Measurements from ENCODE around the gene TSKU. TPM values are rescaled to one million over a fixed set of nuclear protein-coding genes. Genes with fewer than 3 reads are reported as not detected.

Gene TSKU
- polyA plus RNA-seq, 1 of the 3 experiments (the other 2 are of a cell fraction) = 20.7 TPM

DNA sequence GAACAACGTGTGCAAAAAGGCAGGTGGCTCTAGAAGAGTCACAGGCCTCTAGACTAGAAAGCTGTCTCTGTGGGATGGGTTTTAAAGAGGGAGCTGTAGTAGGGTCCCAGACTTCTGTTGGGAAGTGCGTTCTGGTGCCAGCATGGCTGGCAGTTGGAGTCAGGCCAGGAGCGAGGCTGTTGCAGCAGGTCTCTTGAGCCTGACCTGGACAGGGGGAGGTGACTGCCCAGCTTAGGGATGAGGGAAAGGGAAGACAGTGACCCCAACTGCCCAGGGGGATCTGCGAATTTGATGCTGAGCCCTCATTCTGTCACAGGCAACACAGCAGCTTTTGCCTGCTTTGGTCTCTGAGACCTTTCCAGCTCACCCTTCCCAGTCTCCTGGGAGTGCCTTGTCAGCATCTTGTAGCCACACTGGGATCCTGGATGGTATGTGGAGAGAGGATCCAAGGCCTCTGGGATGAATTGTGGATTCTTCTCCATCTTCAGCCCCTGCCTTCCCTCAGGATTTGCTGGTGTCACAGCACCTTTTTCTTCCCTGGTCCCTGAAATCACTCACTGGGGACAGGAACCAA, 3.4 kb downstream of the TSKU start:
- Histone ChIP-seq H3K36me3 (replicated peaks in 1 of 2; ENCODE audit: control insufficient read depth in 1 of 2, insufficient read depth in 2 of 2, low read length in 1 of 2) (no peaks in the 10 kb centered on the region), H3K9ac (no peak overlapping the region), H3K4me2 (no peak overlapping the region), H3K9me3 (no peaks in the 10 kb centered on the region), H3K79me2 (ENCODE audit: insufficient read depth) (peaks cover 77% of the 10 kb centered on the region), H3K4me3 (ENCODE audit: low read depth in 2 of 2, low read length in 1 of 2) (no peak overlapping the region), H4K20me1 (ENCODE audit: insufficient read depth) (peaks cover 71% of the 10 kb centered on the region), H3K4me1 (ENCODE audit: control insufficient read depth in 1 of 2, insufficient read depth in 2 of 2, low read depth in 1 of 2, low read length in 1 of 2) (peaks cover 15 to 61% of the 10 kb centered on the region in 2 experiments; a peak in 3 of 4 replicates), H3K9me2 (no peaks in the 10 kb centered on the region), H3F3A (replicated peaks; ENCODE audit: insufficient read depth) (no peaks in the 10 kb centered on the region), H3K27ac (ENCODE audit: low read depth in 2 of 2, low read length in 1 of 2) (peak overlapping the region in 1 of 2 experiments; percentile 36; a peak in 1 of 4 replicates), H3K27me3 (ENCODE audit: insufficient read depth) (no peaks in the 10 kb centered on the region), H2AFZ (ENCODE audit: low read depth) (no peak overlapping the region)
- ChIA-PET CTCF (interaction anchor here (2.7 to 5.2 kb wide), 3 partner anchors 12 to 133 kb away, joined by 10 to 38 read pairs (median 15); no protein-coding TSS in a partner anchor), POLR2A (no interaction called here)
- no peak for DNase-seq
- WGBS (ENCODE audit: low lambda C conversion rate) = 66% methylated on average over 3 of the region's 4 CpGs
- peak; percentile 32; the same call in 1 of the 2 replicates for TF ChIP-seq MXI1 (IDR thresholded peaks at IDR 0.05; ENCODE audit: low read depth, low read length)
- no peak for TF ChIP-seq JUND (IDR thresholded peaks at IDR 0.05)

DNA sequence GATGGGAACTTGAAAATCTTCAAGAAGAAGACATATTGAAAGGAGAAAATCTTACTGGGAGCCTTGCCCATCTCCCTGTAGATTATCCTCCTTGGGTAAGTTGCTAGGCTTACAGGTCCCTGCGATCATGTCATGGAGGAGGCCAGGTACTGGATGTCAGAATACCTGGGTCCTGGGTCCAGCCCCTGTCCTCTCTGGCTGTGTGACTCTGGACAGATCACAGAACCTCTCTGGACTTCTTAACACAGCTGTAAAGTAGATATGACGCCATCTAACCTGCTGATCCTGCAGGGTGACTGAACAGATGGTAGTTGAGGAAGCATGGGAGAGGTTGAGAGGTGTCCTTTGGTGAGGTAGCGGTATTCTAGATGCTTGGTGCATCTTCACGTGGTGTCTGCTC, 4.1 kb downstream of the TSKU start:
- Histone ChIP-seq H3K79me2 (ENCODE audit: insufficient read depth) (peaks cover 83% of the 10 kb centered on the region), H3K9me3 (no peaks in the 10 kb centered on the region), H3K36me3 (replicated peaks in 1 of 2; ENCODE audit: control insufficient read depth in 1 of 2, insufficient read depth in 2 of 2, low read length in 1 of 2) (no peaks in the 10 kb centered on the region), H3K4me2 (no peak overlapping the region), H3K9ac (no peak overlapping the region), H3K4me1 (ENCODE audit: control insufficient read depth in 1 of 2, insufficient read depth in 2 of 2, low read depth in 1 of 2, low read length in 1 of 2) (peaks cover 14 to 57% of the 10 kb centered on the region in 2 experiments; a peak in 3 of 4 replicates), H3F3A (replicated peaks; ENCODE audit: insufficient read depth) (no peaks in the 10 kb centered on the region), H3K9me2 (no peaks in the 10 kb centered on the region), H3K4me3 (ENCODE audit: low read depth in 2 of 2, low read length in 1 of 2) (no peak overlapping the region), H2AFZ (ENCODE audit: low read depth) (no peak overlapping the region), H3K27ac (ENCODE audit: low read depth in 2 of 2, low read length in 1 of 2) (peak overlapping the region in 1 of 2 experiments; percentile 62; a peak in 2 of 4 replicates), H4K20me1 (ENCODE audit: insufficient read depth) (peaks cover 78% of the 10 kb centered on the region), H3K27me3 (ENCODE audit: insufficient read depth) (no peaks in the 10 kb centered on the region)
- DNase-seq = no peak
- 96% methylated on average over 4 of the region's 4 CpGs for WGBS (ENCODE audit: low lambda C conversion rate)
- TF ChIP-seq NRF1 (IDR thresholded peaks at IDR 0.05; ENCODE audit: low read depth, low read length) (no peak), EZH2phosphoT487 (IDR thresholded peaks at IDR 0.05; ENCODE audit: borderline replicate concordance, low read depth) (no peak), RCOR1 (IDR thresholded peaks at IDR 0.05; ENCODE audit: low read length) (no peak), GABPA (IDR thresholded peaks at IDR 0.05; ENCODE audit: low read depth) (no peak), TAF1 (IDR thresholded peaks at IDR 0.05; ENCODE audit: borderline replicate concordance, low read depth, low read length) (no peak)
- TF ChIP-seq, protein P1, sequence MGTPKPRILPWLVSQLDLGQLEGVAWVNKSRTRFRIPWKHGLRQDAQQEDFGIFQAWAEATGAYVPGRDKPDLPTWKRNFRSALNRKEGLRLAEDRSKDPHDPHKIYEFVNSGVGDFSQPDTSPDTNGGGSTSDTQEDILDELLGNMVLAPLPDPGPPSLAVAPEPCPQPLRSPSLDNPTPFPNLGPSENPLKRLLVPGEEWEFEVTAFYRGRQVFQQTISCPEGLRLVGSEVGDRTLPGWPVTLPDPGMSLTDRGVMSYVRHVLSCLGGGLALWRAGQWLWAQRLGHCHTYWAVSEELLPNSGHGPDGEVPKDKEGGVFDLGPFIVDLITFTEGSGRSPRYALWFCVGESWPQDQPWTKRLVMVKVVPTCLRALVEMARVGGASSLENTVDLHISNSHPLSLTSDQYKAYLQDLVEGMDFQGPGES (IDR thresholded peaks at IDR 0.05; ENCODE audit: low read depth, low read length) = no peak
- TF ChIP-seq, protein P2, sequence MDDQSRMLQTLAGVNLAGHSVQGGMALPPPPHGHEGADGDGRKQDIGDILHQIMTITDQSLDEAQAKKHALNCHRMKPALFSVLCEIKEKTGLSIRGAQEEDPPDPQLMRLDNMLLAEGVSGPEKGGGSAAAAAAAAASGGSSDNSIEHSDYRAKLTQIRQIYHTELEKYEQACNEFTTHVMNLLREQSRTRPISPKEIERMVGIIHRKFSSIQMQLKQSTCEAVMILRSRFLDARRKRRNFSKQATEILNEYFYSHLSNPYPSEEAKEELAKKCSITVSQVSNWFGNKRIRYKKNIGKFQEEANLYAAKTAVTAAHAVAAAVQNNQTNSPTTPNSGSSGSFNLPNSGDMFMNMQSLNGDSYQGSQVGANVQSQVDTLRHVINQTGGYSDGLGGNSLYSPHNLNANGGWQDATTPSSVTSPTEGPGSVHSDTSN (IDR thresholded peaks at IDR 0.05) = no peak
- ChIA-PET CTCF (interaction anchor here (1.2 to 5.2 kb wide), 6 partner anchors 11 to 258 kb away, joined by 5 to 38 read pairs (median 10); no protein-coding TSS in a partner anchor), POLR2A (no interaction called here)

Data from SK-N-SH (cell line).